Activated CD4-positive, alpha-beta T cell treated with anti-CD3 and anti-CD28 coated beads, Interleukin-2, amount 50 U/mL, for 24 hours (primary cell): Measurements from ENCODE around the gene FSTL4.
"Not testable (repeated sequence)": the region's sequence is repeated elsewhere in the genome, so short reads cannot be mapped to it uniquely, and the experiment has no call there.

ENCODE experiments used
- DNase-seq, 2 donors: peaks; one replicate each; pipeline ENCODE4 v3.0.0-alpha.2; 2020; ENCODE audit warnings: low read depth in 1 of 2, low spot score in 1 of 2

FSTL4 gene

DNA sequence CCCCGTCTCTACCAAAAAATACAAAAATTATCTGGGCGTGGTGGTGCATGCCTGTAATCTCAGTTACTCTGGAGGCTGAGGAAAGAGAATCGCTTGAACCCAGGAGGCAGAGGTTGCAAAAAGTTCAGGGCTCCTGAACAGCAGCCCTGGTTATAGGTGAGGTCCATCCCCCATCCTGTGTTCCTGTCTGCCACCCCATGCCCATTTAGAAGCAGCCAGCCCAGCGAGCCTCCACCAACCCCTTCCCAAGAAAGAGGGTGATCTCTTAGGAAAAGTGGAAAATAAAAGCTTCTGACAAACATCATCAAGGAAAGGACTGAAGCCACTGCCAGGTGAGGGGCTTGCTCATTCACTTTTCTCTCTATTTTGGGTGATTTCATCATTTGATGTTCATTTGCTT is 55.8 kb downstream of the FSTL4 start:
- no peak for DNase-seq

DNA sequence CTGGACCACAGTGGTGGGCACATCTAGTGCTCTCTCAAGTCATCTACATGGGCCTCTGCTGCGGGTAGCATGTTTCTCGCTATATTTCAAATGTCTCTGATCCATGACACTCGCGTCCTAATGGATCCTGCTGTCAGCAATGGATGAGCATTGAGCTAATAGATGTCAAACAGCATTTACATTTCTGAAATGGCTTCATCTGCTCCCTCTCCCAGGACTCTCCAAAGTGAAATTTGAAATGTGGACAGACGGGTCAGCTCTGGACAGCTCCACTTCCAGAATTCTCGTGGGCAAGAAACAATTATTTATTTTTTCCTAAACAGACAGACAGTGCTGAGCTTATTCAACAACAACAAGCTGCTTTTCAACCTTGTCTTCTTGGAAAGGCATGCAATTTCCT is 58.1 kb downstream of the FSTL4 start:
- no peak for DNase-seq

DNA sequence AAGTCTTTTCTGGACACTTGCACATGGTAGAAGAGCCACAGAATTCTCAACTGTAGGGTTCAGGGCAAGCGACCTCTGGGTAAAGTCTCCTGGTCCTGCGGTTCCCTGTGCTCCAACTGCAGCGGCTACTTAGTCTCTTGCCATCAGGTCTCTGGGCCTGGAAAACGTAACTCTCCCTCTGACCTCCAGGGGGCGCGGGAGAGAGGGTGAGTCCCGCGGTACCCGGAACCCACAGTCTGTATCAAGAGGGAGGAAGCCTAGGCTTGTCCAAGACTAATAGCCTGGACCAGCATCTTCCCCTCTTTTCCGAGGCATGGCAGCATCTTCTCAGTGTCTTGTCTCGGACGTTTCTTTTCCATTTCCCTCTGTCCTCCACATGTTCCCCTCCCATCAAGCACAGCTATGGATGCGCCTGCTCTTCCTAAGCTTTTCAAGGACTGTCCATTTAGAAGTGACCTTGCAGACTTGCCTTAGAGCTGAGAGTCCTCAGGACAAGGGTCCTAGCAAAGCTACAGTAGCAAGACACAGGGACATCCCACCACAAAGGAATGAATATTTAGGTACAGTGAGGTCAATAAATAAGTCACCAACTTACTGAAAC is 59.3 kb downstream of the FSTL4 start:
- DNase-seq = peak; percentile 22 to 32

DNA sequence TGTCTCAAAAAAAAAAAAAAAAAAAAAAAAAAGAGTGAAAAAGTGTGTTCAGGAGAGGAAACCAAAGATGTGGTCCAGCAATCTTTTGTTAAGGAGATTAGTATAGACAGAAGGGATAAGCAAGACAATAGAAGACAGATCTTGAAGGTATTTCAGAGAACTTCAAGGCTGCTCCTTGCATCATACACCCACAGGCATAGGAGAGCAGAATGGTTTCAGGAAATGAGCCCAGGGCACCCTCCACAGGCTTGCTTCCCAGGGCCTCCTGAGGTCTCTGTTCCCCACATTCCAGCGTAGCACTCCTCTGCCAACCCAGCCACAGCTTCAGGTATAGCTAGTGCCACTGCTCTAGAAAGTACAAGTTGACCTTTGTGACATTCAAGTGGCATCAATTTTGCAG is 65.8 kb downstream of the FSTL4 start:
- DNase-seq = no peak

DNA sequence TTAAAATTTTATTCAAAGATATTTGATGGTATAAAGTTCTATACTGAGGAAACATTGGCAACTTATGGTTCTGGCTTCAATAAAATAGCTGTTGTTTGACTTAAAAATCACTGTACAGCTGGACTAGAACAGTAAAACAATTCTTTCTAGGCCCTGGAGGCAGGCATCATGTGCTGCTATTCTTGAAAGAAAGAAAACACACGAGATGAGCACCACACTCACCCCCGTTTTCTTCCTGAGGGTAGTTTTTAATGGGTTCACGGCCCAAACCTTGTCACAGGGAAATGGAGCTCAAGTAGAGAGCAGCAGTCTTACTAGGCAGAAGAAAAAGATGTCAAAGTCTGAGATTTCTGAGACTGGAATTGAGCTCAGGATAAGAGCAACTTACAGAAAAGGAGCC is 68.0 kb downstream of the FSTL4 start:
- DNase-seq = no peak

DNA sequence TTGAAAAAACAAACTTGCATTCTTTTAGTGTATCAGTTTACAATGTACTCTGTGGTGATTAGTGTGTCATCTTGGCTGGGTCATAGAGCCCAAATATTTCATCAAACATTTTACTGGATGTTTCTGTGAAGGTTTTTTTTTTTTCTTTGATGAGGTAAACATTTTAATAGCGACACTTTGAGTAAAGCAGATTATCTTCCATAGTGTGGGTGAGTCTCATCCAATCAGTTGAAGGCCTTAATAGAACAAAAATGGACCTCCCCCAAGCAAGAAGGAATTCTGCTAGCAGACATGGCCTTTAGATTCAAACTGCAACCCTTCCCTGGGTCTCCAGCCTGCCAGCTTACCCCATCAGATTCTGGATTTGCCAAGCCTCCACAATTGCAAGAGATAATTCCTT is 72.5 kb downstream of the FSTL4 start:
- DNase-seq = no peak

DNA sequence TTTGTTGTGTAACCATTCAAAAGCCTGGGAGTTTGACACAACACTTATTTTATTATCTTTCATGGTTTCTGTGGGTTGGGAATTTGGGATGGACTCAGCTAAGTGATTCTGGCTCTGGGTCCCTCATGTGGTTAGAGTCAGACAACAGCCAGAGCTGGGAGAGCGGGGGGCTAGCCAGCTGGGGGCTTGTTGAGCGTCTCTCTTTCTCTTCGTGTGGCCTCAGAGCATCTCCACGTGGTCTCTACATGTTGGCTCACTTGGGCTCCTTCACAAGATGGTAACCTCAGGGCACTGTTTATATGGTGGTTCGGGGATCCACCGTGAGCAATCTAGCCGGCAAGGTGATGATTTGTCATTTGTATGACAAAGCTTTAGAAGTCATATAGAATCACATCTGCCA is 73.6 kb downstream of the FSTL4 start:
- DNase-seq = no peak

DNA sequence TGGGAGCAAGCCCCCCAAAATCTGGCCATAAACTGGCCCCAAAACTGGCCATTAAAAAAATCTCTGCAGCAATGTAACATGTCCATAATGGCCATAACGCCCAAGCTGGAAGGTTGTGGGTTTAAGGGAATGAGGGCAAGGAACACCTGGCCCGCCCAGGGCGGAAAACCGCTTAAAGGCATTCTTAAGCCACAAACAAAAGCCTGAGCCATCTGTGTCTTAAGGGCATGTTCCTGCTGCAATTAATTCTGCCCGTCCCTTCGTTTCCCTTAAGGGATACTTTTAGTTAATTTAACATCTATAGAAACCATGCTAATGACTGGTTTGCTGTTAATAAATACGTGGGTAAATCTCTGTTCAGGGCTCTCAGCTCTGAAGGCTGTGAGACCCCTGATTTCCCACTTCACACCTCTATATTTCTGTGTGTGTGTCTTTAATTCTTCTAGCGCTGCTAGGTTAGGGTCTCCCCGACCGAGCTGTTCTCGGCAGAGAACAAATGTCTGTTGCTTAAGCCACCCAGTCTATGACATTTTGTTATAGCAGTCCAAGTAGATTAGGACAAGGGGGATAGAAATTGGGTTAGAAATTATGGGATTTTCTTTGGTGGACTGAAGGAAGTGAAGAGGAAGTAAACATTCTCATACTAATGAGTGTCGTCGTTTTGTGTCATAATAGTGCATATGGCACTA is 77.0 kb downstream of the FSTL4 start:
- DNase-seq = not testable (repeated sequence)

DNA sequence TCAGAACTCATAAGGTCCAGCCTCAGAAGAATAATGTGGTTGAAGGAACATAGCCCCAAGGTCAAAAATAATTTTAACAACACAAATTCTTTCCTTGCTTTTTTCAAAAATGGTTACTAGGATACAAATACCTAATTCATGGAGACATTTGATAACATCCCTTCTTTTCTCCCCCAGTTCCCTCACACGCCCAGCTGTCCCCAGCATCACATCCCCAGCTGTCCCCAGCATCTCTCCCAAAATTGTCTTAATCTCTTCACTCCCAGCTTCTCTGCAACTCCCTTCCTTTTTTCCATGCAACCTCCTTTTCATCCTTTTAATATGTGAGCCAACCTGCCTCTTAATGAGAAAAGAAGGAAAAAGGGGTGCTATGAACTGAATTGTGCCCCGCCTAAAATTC is 77.8 kb downstream of the FSTL4 start:
- DNase-seq = no peak

DNA sequence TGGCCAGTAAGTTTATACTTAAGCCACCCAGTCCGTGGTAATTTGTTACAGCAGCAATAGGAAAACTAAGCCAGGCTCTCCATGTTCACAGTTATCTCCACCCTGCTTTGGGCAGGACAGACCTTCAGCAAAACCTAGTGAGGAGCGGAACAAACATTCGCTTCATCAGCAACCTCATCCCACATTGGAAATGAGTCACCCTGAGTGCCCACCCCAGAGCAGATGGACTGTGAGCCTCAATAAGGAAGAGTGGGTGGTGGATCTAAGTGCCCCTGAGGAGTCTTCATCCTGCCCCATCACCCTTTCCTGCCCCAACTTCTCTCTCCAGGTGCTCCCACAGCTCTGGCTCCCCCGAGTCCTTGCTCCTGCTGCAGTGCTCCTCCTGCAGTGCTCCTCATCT is 78.8 kb downstream of the FSTL4 start:
- DNase-seq = no peak

DNA sequence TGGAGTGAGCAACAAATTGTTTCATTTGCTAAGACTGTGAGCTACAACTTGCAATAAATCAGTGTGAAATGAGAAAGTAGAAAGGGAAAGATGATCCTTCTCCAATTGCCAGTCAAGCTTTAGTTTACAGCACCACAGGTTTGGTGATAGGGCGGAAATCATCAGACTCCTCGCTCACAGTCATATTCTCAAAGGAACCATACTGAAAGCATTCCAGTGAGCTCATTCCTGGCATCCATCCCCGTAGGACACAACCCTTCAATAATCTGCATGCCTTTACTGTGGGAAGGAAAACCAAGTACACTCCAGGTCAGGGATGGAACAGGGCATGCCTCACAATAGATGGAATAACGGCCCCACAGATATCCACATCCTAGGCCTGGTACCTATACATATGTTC is 80.7 kb downstream of the FSTL4 start:
- no peak for DNase-seq

DNA sequence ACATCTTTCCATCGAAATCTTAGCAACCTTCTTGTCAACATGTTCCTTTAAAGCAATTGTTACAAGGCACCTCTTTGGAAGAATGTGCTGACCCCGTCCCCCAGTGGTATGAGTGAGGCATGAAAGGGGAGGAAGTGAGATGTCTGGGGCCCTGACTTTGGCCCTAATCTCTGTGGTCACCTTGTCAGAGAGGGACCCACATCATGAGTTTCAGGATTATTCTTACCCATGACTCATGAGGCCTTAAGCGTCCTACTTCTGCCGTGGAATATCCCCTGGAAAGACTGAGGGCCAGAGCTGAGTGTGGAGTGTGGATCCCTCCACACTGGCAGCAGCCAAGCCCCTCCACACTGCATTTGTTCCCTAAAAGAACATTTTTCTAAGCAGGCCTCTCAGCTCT is 81.2 kb downstream of the FSTL4 start:
- DNase-seq = no peak

DNA sequence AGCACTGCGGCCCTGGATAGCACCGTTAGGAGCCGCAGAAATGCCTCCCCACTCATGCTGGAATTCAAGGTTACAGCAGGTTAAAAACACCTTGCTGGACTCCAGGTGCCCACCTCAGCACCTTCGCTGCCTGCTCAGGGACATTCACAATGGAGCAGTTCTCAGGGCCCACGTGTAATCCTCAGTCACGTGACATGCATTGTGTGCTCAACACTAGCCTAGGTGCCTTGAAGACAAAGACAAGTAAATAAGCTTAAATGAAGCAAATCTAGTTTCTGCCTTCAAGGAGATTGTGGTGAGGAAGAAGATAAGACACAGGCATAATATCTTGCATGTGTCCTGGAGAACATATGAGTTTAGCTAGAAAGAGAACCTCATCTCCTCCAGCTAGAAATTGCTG is 82.1 kb downstream of the FSTL4 start:
- DNase-seq = no peak

DNA sequence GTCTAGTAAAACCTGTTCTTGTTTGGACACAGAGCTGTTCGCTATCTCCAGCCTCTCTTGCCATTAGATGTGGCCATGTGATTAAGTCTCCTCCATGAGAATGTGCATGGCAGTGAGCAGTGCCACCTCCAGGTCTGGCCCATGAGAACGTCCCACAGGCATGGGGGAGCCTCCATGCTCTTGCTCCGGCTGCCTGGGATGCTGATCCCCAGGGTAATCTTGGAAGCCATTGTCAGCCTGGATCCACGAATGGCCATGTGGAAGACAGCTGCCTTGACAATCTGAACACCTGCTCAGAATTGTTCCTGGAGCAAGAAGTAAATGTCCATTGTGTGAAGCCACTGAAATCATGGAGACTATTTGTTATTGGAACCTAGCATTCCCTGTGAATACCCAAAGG is 83.5 kb downstream of the FSTL4 start:
- no peak for DNase-seq

DNA sequence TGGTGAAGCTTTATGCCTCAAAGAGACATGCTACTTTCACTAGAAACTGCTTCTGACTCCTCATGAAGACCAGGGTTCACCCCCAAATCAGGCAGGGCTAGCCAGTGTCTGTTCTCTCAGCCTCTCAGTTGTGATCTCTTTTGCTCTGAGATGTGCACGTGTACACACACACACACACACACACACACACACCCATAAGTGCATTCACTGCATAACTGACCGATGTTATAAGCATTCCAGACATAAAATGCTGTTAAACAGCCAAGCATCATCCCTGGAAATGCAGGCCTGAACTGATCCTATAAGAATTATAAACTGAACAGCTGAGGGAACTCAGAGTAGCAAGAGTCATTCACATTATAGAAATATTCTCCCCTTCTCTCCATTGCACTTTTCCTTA is 85.0 kb downstream of the FSTL4 start:
- no peak for DNase-seq

DNA sequence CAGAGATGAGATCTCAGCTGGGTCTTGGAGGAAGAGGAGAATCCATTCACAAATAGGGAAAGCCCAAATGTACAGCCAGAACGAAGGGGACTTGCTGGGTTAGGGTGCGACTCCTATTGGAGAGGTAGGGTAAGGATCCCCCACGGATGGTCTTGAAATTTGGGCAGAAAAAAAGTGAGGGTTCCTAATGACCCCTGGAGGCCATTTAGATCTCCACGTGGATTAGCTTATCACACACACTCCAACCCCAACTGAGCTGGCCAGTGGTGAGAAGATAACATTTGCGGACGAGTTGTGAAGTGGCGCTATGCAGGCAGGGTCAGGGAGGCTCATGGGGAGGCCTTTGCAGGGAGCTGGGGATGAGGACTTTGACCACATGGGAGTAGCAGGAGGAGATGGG is 86.0 kb downstream of the FSTL4 start:
- no peak for DNase-seq

DNA sequence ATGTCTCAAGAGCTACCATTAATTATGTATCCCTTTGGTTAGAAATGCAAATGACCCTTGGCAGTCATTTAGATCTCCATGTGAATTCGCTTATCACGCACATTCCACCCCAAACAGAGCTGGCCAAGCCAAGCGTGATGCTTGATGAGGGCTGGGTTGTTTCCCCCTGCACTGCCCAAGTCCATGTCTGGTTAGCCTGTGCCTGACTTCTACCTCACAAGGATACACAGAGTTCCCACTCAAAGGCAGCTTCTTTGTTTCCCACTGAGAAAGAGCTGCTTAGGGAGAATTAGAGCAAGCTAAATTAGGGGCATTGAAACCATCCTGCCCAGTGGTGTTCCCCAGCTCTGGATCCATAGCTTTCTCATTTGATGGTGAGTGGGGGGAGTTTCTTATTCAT is 87.2 kb downstream of the FSTL4 start:
- DNase-seq = no peak

DNA sequence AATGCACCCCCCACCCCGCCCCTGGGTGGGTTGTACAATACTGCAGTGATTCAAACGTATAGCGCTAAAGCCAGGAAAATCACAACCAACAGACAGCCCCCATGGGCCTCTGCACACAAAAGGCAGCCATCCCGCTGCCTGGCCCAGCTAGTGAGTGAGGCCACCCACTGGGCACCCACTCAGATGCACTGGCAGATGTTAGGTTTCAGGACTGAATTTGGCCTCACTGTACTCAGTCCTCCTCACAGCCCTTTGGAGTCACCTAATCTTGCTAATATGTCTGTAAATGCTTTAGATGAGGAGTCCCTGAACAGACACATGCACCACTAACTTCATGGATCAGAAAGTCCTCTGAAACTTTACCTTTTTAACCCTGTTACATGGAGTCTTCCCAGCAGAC is 87.7 kb downstream of the FSTL4 start:
- no peak for DNase-seq

DNA sequence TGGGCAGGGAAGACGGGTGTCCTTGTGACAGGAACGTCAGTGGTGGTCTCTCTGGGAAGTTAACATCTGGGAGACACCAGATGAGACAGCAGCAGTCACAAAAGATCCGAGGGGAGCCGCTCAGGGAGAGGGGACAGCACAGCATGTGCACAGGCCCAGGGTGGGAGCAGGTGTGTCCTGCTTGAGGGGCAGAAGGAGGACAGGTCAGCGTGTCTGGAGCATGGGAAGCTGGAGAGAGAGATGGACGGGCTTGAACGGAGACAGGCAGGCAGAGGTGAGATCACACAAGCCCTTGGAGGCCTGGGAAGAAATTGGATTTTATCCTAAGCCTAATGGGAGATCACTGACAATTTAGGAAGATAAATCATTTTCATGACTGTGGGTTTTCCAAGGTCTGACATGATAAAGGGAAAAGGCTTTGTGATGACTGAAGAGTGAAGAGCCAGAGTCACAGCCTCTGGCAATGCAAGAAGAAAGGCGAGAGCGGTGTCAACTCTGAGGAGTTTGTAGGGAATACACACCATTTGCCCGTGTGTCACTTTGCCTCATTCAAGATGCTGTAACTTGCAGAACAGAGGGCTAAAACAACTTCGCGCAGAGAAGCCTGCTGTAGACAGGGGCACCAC is 88.3 kb downstream of the FSTL4 start:
- no peak for DNase-seq

DNA sequence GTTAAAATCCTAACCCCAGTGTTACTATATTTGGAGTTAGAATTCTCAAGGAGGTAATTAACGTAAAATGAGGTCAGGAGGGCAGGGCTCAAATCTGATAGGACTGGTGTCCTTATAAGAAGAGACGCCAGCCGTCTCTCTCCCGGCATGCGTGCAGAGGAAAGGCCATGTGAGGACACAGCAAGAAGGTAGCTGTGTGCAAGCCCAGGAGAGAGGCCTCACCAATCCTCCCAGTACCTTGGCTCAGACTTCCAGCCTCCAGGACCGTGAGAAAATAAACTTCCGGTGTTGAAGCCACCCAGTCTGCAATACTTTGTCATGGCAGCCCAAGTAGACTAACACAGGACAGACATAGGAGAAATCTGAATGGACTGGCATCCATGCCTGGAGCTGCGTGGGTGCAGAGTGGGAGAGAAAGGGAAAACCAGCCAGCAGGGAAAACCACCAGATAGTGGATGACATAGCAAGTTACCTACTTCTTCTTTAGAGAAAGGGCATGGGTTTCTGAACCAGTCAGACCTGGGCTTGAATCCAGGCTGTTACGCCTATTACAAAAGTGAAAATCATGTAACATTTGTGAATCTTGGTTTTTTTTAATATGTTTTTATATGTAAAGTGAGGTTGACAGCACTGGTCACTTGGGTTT is 89.2 kb downstream of the FSTL4 start:
- DNase-seq = no peak

DNA sequence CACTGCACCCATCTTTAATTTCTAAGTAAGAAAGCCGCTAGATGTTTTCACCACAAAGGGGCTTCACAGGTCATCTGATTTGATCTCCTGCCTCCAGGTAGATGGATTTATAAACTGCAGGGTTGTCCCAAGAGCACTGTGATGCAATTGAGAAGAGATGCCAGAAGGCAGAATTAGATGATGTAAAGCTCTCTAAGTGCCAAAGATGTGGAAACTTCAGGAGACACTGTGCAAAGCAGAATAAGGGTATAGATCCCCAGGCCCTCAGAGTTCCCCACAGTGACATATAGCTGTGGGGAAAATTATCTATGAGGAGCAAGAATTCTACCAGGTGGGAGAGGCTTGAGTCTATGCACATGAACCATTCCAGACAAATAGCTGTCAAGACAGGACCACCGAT is 90.5 kb downstream of the FSTL4 start:
- DNase-seq = no peak

DNA sequence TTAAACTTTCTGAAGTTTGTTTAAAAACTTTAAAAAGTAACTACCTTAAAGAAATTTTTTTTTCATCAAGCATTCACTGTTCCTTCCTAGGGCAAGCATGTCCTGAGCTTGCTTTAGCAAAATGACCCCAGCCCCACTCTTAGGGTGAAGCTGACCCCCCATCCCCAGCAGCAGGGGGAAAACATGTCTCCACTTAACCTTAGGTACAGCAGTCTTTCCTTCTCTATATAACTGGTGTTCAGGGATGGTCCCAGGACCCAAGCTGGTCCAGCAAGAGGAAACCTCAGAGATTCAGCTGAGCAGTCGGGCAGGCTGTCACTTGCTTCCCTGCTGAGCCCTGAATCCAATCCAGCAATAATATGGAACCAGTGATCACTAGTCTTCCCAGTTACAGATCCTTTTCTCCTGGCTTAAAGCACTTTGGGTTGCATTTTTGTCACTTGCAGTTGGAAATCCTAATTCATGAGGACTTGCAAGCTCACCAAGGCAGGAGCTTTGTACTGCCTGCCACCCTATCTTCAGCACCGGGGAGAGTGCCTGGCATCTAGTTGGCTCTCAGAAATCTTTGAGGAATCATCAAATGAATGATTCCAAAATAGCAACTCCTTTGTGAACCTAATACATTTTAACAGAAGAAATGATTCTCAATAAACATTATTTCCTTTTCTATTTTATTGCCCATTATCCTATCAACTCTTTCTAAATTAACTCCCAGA is 91.2 kb downstream of the FSTL4 start:
- DNase-seq = no peak
